Measurements from ENCODE around the gene BFSP2.
A peak's percentile ranks its signal among the peaks of the same experiment; 100 is the strongest.

BFSP2 gene

GRCh38 chr3:133452641-133453319 is 52.9 kb downstream of the BFSP2 start:
- peak; percentile 98 for DNase-seq (ENCODE audit: low read depth)
- H3K4me3 ChIP-seq (ENCODE audit: low read depth, low read length): peak overlapping the region; percentile 9; the same call in 1 of the 2 replicates
- no peak for TF ChIP-seq CTCF (IDR thresholded peaks at IDR 0.05; ENCODE audit: control insufficient read depth, extremely low read depth, insufficient read depth)

GRCh38 chr3:133453383-133453782 is 53.5 kb downstream of the BFSP2 start:
- H3K4me3 ChIP-seq (ENCODE audit: low read depth, low read length): no peak overlapping the region
- no peak for TF ChIP-seq CTCF (IDR thresholded peaks at IDR 0.05; ENCODE audit: control insufficient read depth, extremely low read depth, insufficient read depth)
- DNase-seq (ENCODE audit: low read depth): no peak

GRCh38 chr3:133455281-133455680 is 55.4 kb downstream of the BFSP2 start:
- no peak for DNase-seq (ENCODE audit: low read depth)
- no peak overlapping the region for H3K4me3 ChIP-seq (ENCODE audit: low read depth, low read length)
- TF ChIP-seq CTCF (IDR thresholded peaks at IDR 0.05; ENCODE audit: control insufficient read depth, extremely low read depth, insufficient read depth): no peak

DNA sequence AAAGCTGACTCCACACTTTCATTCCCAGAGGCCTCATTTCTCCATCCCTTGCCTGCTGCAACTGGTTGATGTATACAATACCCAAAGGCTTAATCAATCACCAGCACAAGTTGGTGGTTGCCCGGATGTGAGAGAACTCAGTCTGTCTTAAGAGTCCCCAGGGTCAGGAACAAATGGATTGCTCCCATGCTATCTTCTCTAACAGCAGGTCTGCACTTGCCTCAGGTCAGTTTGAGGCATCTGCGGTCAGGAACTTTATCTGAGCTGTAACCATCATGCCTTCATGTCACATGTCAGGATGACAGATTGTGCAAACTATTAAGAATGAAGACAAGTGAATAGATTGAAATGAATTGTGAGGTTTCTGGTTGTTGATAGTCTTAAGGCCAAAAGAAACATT is 56.1 kb downstream of the BFSP2 start:
- no peak for DNase-seq (ENCODE audit: low read depth)
- no peak for TF ChIP-seq CTCF (IDR thresholded peaks at IDR 0.05; ENCODE audit: control insufficient read depth, extremely low read depth, insufficient read depth)
- H3K4me3 ChIP-seq (ENCODE audit: low read depth, low read length): no peak overlapping the region

GRCh38 chr3:133457025-133457424 is 57.2 kb downstream of the BFSP2 start:
- H3K4me3 ChIP-seq (ENCODE audit: low read depth, low read length): no peak overlapping the region
- no peak for DNase-seq (ENCODE audit: low read depth)
- TF ChIP-seq CTCF (IDR thresholded peaks at IDR 0.05; ENCODE audit: control insufficient read depth, extremely low read depth, insufficient read depth): no peak

DNA sequence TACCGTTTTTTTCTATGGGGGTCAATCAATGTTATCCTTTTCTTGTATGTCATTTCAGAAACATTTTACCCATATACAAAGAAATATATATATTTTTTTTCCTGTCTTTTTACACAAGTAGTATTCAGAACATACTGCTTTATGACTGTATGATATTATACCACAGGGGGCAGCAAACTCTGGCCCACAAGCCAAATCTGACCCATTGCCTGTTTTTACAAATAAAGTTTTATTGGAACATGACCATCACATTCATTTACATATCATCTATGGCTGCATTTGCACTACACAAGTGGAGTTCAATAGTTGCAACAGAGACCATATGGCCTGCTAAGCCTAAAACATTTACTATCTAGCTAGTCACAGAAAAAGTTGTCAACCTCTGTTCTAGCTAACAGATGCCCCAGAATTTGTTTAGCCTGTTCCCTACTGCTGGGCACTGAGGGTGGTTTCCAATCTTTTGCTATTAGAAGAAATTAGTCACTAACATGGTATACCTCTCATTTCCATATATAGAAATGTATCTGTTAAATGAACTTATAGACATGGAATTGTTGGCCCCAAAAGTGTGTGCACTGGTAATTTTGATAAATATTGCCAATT is 57.7 kb downstream of the BFSP2 start:
- H3K4me3 ChIP-seq (ENCODE audit: low read depth, low read length): no peak overlapping the region
- TF ChIP-seq CTCF (IDR thresholded peaks at IDR 0.05; ENCODE audit: control insufficient read depth, extremely low read depth, insufficient read depth): no peak
- no peak for DNase-seq (ENCODE audit: low read depth)

- H3K4me3 ChIP-seq (ENCODE audit: low read depth, low read length): no peak overlapping the region
- DNase-seq (ENCODE audit: low read depth): peak; percentile 97
- TF ChIP-seq CTCF (IDR thresholded peaks at IDR 0.05; ENCODE audit: control insufficient read depth, extremely low read depth, insufficient read depth): no peak
Observed at GRCh38 chr3:133459400-133459799, 59.5 kb downstream of the BFSP2 start.

Measured in LNCaP clone FGC (cell line).